GM04503 (cell line): ENCODE data around the gene AJAP1.

Source experiments
- DNase-seq: peaks from one replicate; pipeline ENCODE4 v3.0.0-alpha.2; 2012; ENCODE audit warnings: low read depth

AJAP1 gene

DNA sequence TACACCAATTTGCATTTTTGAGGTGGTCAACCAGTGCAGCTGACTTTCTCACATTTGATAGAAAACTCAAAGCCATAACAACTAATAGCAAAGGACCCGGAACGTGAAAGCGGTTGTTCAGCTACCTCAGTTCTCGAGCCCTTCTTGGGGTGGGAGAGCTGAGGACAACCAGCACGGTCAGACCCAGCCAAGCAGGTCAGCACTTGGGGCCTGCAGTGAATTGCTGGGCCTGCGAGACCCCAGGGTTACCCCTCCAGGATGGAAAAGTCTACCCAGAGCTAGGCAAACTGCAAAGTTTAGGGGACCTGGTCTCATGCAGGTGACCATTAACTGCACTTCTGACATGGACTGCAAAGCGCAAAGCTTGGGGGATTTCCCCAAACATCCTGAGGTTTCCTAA lies 23.8 kb upstream of the AJAP1 start:
- DNase-seq, result no peak

DNA sequence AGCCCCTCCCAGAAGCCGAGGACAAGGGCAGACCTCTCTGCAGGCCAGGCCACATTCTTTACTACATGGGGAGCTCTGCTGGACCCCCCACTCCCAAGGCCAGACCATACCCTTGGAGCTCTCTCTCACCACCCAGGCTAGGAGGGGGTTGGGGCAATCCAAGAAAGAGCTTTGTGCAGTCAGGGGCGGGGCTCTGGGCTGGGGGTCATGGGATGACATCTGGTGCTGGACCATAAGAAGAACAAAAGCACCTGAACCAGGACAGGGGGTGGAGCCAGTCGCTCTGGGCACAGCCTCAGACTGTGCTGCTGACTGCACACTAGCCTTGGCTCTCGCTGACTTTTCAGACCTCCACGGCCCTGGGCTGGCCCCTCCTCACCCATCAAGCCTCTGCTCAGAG lies 23.1 kb upstream of the AJAP1 start:
- no peak for DNase-seq

DNA sequence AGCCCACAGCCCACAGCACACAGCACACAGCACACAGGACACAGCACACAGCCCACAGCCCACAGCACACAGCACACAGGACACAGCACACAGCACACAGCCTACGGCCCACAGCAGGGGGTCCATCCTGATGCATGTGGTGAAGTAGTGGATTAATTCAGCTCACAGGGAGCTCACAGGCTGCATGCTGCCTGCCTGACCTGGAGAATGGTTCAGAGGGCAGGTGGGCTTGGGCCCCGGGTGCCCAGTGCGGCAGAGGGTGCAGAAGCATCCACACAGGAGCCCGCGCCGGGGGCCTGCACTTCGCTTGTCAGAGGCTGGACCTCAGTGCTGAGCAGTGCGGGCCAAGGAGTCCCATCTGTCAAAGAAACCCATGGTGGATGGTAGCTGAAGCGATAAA lies 21.1 kb upstream of the AJAP1 start:
- no peak for DNase-seq

DNA sequence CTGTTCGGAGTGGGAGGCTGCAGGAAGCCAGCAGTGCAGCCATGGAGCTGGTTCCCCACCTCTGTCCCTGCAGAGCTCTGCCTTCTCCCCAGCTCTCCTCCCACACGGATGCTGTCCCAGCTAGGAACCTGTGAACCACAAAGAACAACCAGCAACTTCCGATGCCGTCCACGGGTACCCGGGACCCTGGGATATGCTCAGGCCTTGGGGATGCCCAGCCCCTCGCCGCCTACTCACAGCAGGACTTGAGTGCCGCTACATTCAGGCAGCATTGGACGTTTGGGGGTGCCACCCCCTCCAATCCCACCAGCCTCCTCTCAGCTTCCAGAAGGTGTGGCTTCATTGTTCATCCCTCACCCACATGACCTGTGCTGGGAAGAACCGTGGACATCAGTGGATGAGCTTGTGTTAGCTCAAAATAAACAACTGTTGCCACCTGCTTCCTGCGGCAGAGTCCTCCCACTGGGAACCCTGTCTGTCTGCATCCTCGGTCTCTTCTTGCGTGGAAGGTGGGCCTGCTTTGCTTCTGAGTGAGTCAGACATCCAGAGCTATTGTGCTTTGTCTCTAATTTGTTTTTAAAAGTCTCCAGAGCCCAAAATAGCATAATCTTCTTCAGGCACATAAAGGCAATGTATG lies 20.1 kb upstream of the AJAP1 start:
- DNase-seq, result no peak

DNA sequence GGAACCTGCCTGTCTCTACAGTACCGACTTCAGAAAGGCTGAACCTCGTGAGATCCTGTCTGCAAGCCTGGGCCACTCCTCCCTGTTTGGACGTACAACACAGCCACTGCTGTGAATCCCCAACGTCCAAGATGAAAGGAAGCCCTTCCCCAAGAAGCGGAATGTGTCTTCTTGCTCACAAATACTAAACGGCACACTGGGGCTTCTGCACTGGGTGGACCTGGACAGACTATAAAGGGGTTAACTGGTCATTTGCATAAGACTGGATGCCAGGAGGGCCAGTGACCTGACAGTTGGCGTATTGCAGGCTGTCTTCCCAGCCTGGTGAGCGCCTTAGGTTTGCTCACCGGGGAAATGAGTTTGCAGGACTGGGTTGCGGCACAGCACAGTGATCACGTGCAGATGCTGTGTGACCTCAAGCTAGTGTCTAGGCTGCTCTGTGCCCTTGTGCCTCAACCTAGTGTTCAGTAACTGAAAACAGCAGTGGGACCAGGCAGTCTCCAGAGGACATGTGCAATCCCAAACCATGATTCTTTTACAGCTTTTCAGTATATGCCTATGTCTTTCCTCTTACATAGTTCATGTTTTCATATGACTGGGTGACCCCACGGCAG lies 19.5 kb upstream of the AJAP1 start:
- no peak for DNase-seq

- no peak for DNase-seq
Observed at GRCh38 chr1:4636186-4636585, 18.2 kb upstream of the AJAP1 start.

GRCh38 chr1:4636644-4637380 lies 17.6 kb upstream of the AJAP1 start:
- DNase-seq, result no peak

DNA sequence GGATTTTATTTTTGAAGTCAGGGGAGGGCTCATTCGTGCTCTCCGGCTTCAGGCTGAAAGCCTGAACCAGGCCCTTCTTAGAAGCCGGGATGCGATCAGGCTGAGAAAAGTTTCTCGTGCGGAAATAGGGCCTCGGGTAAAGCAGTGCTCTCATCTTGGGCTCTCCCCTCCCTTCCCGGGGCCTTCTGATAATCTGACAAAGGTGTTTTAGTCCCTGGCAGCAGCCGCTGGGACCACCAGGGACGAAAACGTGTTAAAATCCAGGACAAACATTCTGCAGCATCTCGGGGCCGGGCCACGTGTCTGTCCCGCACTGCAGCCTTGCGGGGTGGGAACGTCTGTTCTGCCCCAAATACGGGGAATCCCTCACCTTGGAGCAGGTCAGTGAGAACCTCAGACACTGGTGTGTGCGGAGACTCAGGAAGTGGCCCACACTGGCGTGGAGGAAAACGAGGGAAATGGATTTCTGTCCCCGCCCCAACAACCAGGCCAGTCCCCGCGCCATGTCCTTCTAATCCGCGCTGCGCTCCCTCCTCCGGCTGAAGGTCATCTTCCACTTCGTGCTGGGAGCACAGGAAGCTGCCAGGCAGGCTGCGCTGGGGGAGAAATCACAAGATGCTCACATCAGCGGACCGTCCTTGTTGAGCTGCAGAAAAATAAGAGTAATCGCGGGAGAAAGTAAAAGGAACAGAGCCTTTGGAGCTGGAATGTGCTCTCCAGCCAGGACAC lies 16.6 kb upstream of the AJAP1 start:
- DNase-seq, result no peak

DNA sequence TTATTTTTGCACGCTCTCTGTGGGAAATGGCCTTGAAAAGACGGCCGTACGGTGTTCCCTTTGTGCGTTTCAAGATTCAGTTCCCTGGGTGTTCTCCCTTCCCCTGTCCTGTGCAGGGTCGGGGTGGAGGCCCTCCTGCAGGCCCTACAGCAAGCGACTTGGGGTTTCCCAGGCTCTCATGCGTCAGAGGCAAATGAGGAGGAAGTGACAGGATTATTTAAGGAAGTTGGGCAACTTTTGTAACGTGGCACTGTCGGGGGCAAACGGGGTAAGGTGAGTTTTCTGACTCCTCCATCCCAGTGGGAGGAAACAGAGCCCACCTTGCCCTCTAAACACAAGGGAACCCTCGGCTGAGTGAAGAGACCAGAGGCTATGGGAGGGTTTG lies 16.1 kb upstream of the AJAP1 start:
- DNase-seq, result no peak

- DNase-seq, result no peak
Observed at GRCh38 chr1:4640931-4641330, 13.5 kb upstream of the AJAP1 start.

GRCh38 chr1:4647391-4647790 lies 7.0 kb upstream of the AJAP1 start:
- DNase-seq, result no peak

GRCh38 chr1:4648657-4649056 lies 5.8 kb upstream of the AJAP1 start:
- DNase-seq, result no peak

DNA sequence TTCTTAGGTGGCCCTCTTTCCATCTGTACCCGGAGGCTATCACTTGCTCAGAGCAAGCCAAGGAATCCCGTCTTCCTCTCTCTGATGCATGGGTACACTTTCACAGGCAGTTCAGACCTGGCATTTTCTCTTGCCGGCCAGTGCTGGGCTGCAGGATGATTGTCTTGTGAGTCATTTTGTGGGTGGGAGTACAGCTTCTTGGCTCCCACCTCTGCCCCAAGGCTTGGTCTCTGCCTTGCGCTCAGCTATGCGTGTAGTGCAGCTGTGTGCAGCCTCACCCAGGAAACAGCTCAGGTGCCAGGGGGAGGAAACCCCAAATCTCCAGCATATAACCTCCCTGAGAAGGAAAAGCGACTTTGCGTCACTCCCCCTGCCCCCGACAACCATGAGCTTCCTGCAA lies 3.9 kb upstream of the AJAP1 start:
- DNase-seq, result no peak

DNA sequence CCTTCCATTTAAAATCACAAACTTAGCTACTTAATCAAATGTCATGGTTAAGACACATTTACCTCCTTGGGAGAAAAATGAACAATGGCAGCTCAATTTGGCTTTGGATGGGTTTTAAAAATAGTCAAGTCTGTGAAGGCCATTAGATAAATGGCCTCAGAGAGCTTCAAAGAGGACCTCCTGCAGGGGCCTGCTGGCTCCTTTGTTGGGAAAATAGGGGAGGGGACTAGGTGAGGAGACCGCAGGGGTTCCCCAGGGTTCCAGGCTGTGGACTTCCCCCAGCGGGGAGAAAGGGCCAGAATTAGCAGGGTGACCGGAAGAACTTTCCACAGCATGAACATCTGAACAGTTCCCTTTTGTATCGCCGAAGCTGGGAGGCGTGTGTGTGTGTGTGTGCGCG lies 3.4 kb upstream of the AJAP1 start:
- no peak for DNase-seq

DNA sequence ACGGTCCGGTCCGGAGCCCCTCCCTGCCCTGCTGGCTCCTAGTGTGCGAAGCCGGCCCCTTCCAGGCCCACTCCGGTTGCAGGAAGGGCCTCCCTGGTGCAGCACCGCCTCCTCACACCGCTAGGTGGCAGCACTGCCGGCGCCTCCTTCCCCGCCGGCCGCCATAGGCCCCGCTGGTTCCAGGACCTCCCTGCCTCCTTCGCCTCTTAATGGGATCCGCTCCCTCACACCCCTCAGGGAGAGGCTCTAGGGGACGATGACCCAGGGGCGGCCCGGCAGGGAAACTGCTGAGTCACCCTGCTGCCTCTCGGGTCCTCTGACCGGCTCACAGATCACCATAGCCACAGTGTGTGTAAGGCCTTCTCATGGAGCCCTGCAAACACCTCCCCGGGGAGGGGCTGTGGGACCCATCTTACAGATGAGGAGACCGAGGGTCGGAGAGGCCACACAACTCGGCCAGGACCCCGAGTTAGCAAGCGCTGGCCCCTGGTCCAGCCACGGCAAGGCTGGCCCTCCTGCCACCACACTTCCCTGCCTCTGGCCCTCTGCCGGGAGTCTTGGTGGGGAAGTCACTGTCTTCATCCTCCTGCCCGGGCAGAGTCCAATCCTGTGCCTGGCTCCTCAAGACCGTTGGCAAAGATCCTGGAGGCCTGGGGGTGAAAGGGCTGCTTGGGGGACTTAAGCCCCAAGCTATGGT lies 1.6 kb upstream of the AJAP1 start:
- no peak for DNase-seq

- DNase-seq, result no peak
Observed at GRCh38 chr1:4653328-4653660, 1.1 kb upstream of the AJAP1 start.

DNA sequence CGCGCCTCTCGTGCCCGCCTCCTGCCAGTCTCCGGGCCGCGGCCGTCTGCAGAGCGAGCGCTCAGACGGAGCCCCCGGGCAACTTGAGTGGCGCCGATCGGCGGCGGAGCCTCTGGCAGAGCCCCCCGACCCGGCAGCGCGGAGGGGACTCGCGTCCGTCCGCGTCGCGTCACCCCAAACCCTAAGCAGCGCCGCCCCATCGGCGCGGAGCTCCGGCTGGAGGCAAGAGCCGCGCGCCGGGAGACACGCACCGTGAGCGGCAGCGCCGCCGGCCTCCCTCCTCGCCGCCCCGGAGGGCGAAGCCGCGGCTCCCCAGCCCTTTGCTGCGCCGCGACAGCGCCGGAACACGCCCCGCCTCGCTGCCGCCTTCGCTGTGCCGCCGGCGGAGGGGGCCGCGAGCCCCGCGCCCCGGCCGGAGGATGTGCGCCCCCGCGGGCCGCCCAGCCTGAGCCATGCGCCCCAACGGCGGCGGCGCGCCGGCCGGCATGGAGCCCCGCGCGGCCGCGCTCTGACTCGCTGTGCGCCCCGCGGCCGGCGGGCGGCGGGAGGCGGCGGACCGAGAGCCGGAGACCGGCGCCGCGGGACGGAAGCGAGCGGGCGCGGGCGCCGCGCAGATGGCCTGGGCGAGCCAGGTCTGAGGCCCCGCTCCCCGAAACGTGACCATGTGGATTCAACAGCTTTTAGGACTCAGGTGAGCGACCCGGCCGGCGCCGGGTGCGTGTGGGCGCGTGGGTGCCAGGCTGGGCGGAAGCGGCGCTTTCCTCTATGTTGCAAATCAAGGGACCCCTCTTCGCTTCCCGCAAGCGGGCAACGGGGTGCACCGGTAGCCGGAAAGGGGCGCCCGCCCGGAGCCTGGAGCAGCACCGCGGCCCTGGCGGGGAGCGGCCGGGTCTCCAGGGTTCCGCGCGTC lies 610 bp downstream of the AJAP1 start:
- no peak for DNase-seq

DNA sequence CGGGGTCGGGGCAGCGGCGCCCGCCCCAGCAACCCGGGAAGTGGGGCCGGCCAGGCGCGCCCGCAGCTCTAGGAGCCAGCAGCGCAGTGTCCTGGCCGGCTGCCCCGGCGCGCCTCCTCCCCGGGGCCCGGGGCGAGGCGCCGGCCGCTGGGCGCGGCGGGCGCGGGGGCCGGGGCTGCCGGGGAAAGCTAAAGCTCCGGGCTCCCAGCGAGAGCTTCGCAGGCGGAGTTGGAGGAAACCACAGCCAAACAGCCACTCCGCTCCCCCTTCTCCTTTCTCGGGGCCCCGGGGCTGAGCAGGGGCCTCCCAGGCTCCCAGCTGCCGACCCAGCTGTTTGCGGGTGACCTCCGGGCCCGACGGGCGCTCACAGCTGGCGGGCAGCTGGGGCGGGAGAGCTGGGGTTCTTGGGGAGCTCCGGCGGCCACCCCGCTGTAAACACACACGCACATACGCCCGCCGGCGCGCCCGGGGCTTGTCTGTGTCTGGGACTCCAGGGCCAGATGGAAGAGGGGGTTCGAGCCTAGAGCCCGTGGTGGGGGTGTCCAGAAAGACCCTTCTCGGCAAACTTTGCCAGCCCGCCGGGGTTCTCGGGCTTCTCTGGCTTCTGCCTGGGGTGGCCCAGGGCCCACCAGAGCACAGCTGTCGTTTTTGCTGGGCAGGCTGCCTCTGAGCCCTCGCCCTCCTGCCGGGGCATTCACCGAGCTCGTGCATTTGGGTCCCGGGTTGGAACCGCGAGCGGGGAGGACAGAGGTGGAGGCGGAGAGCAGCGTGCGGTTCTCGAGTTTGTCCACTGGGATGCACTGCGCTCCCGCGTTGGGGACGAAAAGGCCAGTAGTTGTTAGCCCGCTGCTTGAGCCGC lies 1.5 kb downstream of the AJAP1 start:
- DNase-seq, result no peak

DNA sequence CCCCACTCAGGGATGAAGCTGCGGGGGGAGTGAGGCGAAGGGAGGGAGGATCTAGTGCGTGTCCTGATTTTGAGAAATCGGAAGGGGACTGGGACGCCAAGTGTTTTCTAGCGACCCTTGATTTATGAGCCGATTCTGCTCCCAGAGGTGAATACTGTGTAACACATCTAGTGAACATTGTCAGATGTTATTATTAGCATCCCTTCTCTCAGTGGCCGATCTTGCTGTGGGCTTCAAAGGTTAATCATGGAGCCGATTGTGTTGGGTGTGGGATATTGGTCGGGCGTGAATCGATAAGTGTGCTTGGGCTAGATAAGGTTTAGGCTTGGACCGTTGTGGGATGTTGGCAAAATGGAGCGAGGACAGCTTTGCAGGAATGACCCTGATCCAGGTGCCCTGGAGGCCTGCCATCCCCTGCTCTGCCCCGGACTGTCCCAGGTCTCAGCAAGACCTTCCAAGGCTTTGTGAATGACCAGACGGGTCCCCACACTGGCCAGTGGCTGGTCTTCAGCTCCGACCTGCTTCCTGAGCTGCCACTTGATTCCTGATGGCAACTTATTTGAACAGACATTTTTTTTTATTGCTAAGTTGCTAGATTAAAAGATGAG lies 2.2 kb downstream of the AJAP1 start:
- no peak for DNase-seq

DNA sequence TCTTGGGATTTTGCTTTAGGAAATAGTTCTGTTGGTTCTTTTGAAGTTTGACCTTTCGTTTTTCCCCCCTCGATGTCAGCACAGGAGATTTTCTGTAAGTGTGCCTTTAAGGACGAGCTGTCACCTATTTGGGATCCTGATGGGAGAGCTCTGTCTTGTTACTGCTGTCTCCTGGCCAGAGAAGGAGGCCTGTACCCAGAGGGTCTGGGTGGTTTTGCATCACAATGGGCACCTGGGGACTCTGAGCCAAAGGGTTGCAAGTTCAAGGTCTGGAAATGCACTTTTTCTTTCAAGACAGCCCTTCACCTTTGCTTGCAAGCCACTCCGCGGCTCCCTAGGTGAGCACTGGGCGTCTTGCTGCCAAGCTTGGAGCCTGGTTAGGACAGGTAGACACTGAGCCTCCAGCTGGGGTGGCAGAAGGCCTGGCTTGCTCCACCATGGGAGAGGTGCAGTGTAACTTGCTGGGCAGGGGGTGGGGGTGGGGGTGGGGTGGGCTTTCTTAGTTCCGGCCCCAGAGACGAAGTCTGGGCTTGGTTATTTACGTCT lies 2.9 kb downstream of the AJAP1 start:
- DNase-seq, result no peak
